Testis (tissue), 2 donors: Measurements from ENCODE around the gene DPP9.

Experiments used
- CTCF ChIP-seq, 3 experiments: fragments of 450-650 bp in 2 of 3; fragments of 200-600 bp in 1 of 3; sonication (generic) in 1 of 3; IDR thresholded peaks; one replicate each; pipeline ENCODE4 v1.5.1; 2016 to 2019; ENCODE audit warnings: antibody characterized with exemption in 3 of 3, mild to moderate bottlenecking in 2 of 3, moderate library complexity in 1 of 3
- POLR2A ChIP-seq: fragments of 450-650 bp; IDR thresholded peaks from one replicate; pipeline ENCODE4 v1.6.1; 2017; ENCODE audit warnings: antibody characterized with exemption, mild to moderate bottlenecking, moderate library complexity

DNA sequence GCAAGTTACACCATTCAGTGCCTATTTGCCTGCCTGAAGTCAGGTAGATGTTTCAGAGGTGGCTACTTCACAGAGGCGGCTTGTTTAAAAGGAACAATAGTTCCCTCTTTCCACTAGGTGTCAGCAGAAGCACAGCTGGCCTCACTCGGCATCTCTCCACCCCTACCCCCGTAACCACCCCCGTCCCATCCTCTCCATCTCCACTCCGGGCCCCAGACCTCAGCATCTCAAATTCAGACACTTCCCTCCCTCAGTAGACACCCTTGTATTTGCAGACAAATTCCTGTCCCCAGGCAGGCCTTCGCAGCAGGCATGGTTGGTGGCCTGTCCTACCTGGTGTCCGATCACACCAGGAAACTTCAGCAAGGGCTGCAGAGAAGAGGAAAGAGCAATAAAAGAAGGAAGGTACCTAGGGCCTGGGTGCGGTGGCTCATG is 9.1 kb upstream of the DPP9 start:
- TF ChIP-seq CTCF (IDR thresholded peaks at IDR 0.05): peak; percentile 50 to 68 (median 65)
- no peak for TF ChIP-seq POLR2A
